Keratinocyte (primary cell): Measurements from ENCODE around the gene BOD1. TPM values are rescaled to one million over a fixed set of nuclear protein-coding genes. Genes with fewer than 3 reads are reported as not detected.

ENCODE experiments used
- DNase-seq: peaks from one replicate; pipeline ENCODE4 v3.0.0-alpha.2; 2011; ENCODE audit warnings: low read depth, missing footprints, low spot score
- FAIRE-seq: peaks from 2 replicates; lab custom pipeline; 2011; peaks lifted over from hg19 to GRCh38; lab: Jason Lieb, UNC
- H2AFZ ChIP-seq: 2 replicates; pipeline ENCODE4 v1.6.0; 2012; ENCODE audit warnings: low read length, control low read depth, inconsistent platforms; ENCODE audit not compliant: control insufficient read depth
- H3K27ac ChIP-seq: 2 replicates; pipeline ENCODE4 v1.5.1; 2011; ENCODE audit warnings: low read length; ENCODE audit not compliant: control insufficient read depth, insufficient read depth
- H3K27me3 ChIP-seq: 3 replicates; pipeline ENCODE4 v1.6.0; 2011; ENCODE audit warnings: low read length; ENCODE audit not compliant: control insufficient read depth, insufficient read depth; ENCODE audit errors: extremely low read depth
- H3K36me3 ChIP-seq, 2 experiments: 2 replicates in 1 of 2; 3 replicates in 1 of 2; pipeline ENCODE4 v1.5.1; 2011; ENCODE audit warnings: low read length in 2 of 2, mild to moderate bottlenecking in 1 of 2; ENCODE audit not compliant: control insufficient read depth in 2 of 2, insufficient read depth in 2 of 2; ENCODE audit errors: extremely low read depth in 1 of 2
- H3K4me1 ChIP-seq: 3 replicates; pipeline ENCODE4 v1.5.1; 2011; ENCODE audit warnings: low read length; ENCODE audit not compliant: control insufficient read depth, insufficient read depth; ENCODE audit errors: extremely low read depth
- H3K4me2 ChIP-seq: 3 replicates; pipeline ENCODE4 v1.6.0; 2011; ENCODE audit warnings: low read depth, low read length; ENCODE audit not compliant: control insufficient read depth, insufficient read depth; ENCODE audit errors: extremely low read depth
- H3K4me3 ChIP-seq, 3 experiments: fragments of 200-600 bp in 1 of 3; sonication (generic) in 1 of 3; 2 replicates in 2 of 3; 3 replicates in 1 of 3; pipeline ENCODE4 v1.5.1; 2011 to 2016; ENCODE audit warnings: low read length in 3 of 3, mild to moderate bottlenecking in 3 of 3, control low read depth in 2 of 3, inconsistent platforms in 1 of 3, low read depth in 1 of 3, mixed read lengths in 1 of 3, mixed run types in 1 of 3, moderate library complexity in 1 of 3; ENCODE audit not compliant: control insufficient read depth in 2 of 3, insufficient read depth in 2 of 3; ENCODE audit errors: extremely low read depth in 1 of 3
- H3K79me2 ChIP-seq: 2 replicates; pipeline ENCODE4 v1.6.0; 2012; ENCODE audit warnings: low read length; ENCODE audit not compliant: control insufficient read depth, insufficient read depth
- H3K9ac ChIP-seq: 3 replicates; pipeline ENCODE4 v1.6.0; 2011; ENCODE audit warnings: low read length; ENCODE audit not compliant: control insufficient read depth, insufficient read depth; ENCODE audit errors: extremely low read depth
- H3K9me1 ChIP-seq: 3 replicates; pipeline ENCODE4 v1.6.0; 2011; ENCODE audit warnings: low read length; ENCODE audit not compliant: control insufficient read depth, insufficient read depth; ENCODE audit errors: extremely low read depth
- H3K9me3 ChIP-seq: 2 replicates; pipeline ENCODE4 v1.5.1; 2012; ENCODE audit warnings: low read depth, low read length; ENCODE audit not compliant: control insufficient read depth
- H4K20me1 ChIP-seq: 3 replicates; pipeline ENCODE4 v1.6.0; 2011; ENCODE audit warnings: low read length; ENCODE audit not compliant: control insufficient read depth, insufficient read depth; ENCODE audit errors: extremely low read depth
- EZH2 ChIP-seq: IDR thresholded peaks from one replicate; pipeline ENCODE4 v1.6.1; 2012; ENCODE audit warnings: inconsistent platforms, mild to moderate bottlenecking, low read length, moderate library complexity
- dilution Hi-C: fragments of 300-500 bp; cut with MboI; formaldehyde crosslinking; loops from one replicate; pipeline ENCODE4 v1.7.0; 2020; ENCODE audit warnings: low sequenced_read_pairs; ENCODE audit not compliant: extremely low pct_ligation_motif_present
- polyA plus RNA-seq, 5 experiments: library from polyadenylated mRNA; depleted of rRNA in 3 of 5; stranded (reverse) in 3 of 5; stranded (forward) in 1 of 5; unstranded in 1 of 5; fragments of >200 nt; gene quantifications; 1 replicate in 1 of 5; 2 replicates in 3 of 5; 3 replicates in 1 of 5; pipeline versions ENCODE4 v1.2.1 to v1.2.3, GENCODE V29; 2011 to 2012; ENCODE audit warnings: missing spikeins in 2 of 5, low read depth in 1 of 5, low replicate concordance in 1 of 5
- TF ChIP-seq, protein P1 (sequence below), 3 experiments: IDR thresholded peaks in 1 of 3; conservative IDR thresholded peaks in 1 of 3; optimal IDR thresholded peaks in 1 of 3; 2 replicates in 2 of 3; 3 replicates in 1 of 3; pipeline versions ENCODE3 to v1.5.1; 2011; ENCODE audit warnings: low read length in 3 of 3, mild to moderate bottlenecking in 3 of 3, moderate library complexity in 2 of 3, control low read depth in 1 of 3, inconsistent platforms in 1 of 3; ENCODE audit not compliant: insufficient read depth in 2 of 3; ENCODE audit errors: extremely low read depth in 1 of 3

BOD1 gene
- polyA plus RNA-seq, 1 donor (not counting 4 experiments of a cell fraction or from before 2014, with no cell fraction given): 46.8 TPM

DNA sequence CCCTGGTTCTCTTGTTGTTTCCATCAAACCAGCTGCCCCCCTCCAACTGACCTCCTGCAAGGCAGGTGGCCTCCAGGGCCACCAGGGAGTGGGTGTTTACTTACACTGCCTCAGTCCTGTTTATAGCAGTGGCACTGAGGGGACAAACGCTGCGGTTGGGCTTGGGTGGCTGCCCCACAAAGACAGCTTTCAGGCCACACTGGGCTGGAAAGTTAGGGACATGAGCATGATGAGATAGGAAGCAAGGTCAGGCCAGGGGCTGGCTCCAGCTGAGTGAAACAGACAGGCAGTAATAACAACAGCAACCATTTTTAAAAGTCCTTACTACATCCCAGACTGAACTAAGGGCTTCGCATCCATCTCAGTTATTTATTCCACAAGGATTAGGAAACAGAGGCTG, 20.6 kb downstream of the BOD1 start:
- TF ChIP-seq, protein P1, sequence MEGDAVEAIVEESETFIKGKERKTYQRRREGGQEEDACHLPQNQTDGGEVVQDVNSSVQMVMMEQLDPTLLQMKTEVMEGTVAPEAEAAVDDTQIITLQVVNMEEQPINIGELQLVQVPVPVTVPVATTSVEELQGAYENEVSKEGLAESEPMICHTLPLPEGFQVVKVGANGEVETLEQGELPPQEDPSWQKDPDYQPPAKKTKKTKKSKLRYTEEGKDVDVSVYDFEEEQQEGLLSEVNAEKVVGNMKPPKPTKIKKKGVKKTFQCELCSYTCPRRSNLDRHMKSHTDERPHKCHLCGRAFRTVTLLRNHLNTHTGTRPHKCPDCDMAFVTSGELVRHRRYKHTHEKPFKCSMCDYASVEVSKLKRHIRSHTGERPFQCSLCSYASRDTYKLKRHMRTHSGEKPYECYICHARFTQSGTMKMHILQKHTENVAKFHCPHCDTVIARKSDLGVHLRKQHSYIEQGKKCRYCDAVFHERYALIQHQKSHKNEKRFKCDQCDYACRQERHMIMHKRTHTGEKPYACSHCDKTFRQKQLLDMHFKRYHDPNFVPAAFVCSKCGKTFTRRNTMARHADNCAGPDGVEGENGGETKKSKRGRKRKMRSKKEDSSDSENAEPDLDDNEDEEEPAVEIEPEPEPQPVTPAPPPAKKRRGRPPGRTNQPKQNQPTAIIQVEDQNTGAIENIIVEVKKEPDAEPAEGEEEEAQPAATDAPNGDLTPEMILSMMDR (optimal IDR thresholded peaks at IDR 0.05 in 1 of 3, IDR thresholded peaks at IDR 0.05 in 1 of 3, conservative IDR thresholded peaks at IDR 0.05 in 1 of 3; ENCODE audit: extremely low read depth in 1 of 3, insufficient read depth in 2 of 3, low read length in 3 of 3): no peak
- no peak for TF ChIP-seq EZH2
- FAIRE-seq (no peak), DNase-seq (no peak)
- Histone ChIP-seq H3K79me2 (no peaks in the 10 kb centered on the region), H3K4me3 (no peak overlapping the region), H3K36me3 (no peaks in the 10 kb centered on the region), H4K20me1 (no peaks in the 10 kb centered on the region), H3K4me1 (no peaks in the 10 kb centered on the region), H3K9me3 (peaks cover 6% of the 10 kb centered on the region), H3K4me2 (no peak overlapping the region), H2AFZ (no peak overlapping the region), H3K27me3 (no peaks in the 10 kb centered on the region), H3K27ac (no peak overlapping the region), H3K9me1 (no peaks in the 10 kb centered on the region), H3K9ac (no peak overlapping the region)
- dilution Hi-C loops: no loop called here

DNA sequence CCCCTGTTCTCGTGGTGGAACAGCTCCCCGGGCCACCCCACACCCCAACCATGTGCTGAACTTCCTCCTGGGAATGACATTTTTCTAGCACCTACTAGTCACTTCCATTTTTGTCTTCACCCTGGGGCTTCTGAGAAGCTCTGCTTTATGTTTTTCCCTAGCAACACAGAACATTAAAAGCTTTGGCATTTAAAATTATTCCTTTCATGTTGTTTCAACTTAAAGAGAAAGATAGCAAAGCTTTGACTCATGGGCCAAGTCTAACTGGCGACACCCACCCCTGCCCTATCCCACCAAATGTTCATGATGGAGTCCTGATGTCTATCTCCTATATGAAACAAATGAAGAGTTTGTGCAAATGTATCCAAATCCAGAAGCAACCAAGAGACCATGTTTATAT, 22.4 kb downstream of the BOD1 start:
- no peaks in the 10 kb centered on the region for H3K27me3 ChIP-seq
- H3K27ac ChIP-seq: no peak overlapping the region
- H3K4me2 ChIP-seq: no peak overlapping the region
- H4K20me1 ChIP-seq: no peaks in the 10 kb centered on the region
- dilution Hi-C loops: no loop called here
- no peak overlapping the region for H3K4me3 ChIP-seq
- peaks cover 6% of the 10 kb centered on the region for H3K9me3 ChIP-seq
- H3K79me2 ChIP-seq: no peaks in the 10 kb centered on the region
- no peak for TF ChIP-seq EZH2
- TF ChIP-seq, protein P1 (optimal IDR thresholded peaks at IDR 0.05 in 1 of 3, IDR thresholded peaks at IDR 0.05 in 1 of 3, conservative IDR thresholded peaks at IDR 0.05 in 1 of 3; ENCODE audit: extremely low read depth in 1 of 3, insufficient read depth in 2 of 3, low read length in 3 of 3): no peak
- no peak overlapping the region for H2AFZ ChIP-seq
- no peaks in the 10 kb centered on the region for H3K36me3 ChIP-seq
- no peak overlapping the region for H3K9ac ChIP-seq
- H3K9me1 ChIP-seq: no peaks in the 10 kb centered on the region
- FAIRE-seq (no peak), DNase-seq (no peak)
- H3K4me1 ChIP-seq: no peaks in the 10 kb centered on the region
